ENCODE data around the gene GNL3L.

Gene GNL3L

DNA sequence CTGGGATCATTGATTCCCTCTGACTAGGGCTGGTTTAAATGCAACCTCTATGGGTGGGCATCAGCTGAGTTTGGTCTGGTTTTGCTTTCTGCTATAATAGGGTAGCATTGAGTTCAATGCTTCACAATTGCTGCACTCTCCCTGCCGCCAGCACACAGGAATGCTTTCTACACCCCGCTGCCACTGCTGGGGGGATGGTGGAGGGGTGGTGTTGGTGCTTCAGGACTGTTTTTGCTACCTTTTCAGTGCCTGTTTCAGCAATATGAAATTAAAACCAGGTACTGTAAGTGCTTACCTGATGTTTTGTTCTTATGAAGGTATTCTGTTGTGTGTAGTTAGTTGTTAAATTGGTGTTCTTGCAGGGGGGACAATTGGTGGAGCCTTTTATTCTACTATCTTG, 67.7 kb downstream of the GNL3L start:
- Histone ChIP-seq H3K27me3 (ENCODE audit: control insufficient read depth, low read length) (no peaks in the 10 kb centered on the region), H3K36me3 (ENCODE audit: control insufficient read depth, low read length) (no peaks in the 10 kb centered on the region), H4K20me1 (ENCODE audit: control insufficient read depth, insufficient read depth, low read depth, low read length) (no peaks in the 10 kb centered on the region), H3K9me3 (ENCODE audit: control insufficient read depth, insufficient read depth, low read length) (no peaks in the 10 kb centered on the region), H3K9me2 (replicated peaks; ENCODE audit: control insufficient read depth, low read length) (no peaks in the 10 kb centered on the region), H3K4me3 (ENCODE audit: low read length) (no peak overlapping the region), H3K4me2 (ENCODE audit: low read length) (no peak overlapping the region), H3K27ac (ENCODE audit: low read depth, low read length) (no peak overlapping the region), H3K79me2 (ENCODE audit: control insufficient read depth, low read length) (no peaks in the 10 kb centered on the region), H3F3A (ENCODE audit: control insufficient read depth, insufficient read depth) (no peaks in the 10 kb centered on the region), H3K4me1 (ENCODE audit: control insufficient read depth, low read length) (no peaks in the 10 kb centered on the region)
- TF ChIP-seq, protein P1, sequence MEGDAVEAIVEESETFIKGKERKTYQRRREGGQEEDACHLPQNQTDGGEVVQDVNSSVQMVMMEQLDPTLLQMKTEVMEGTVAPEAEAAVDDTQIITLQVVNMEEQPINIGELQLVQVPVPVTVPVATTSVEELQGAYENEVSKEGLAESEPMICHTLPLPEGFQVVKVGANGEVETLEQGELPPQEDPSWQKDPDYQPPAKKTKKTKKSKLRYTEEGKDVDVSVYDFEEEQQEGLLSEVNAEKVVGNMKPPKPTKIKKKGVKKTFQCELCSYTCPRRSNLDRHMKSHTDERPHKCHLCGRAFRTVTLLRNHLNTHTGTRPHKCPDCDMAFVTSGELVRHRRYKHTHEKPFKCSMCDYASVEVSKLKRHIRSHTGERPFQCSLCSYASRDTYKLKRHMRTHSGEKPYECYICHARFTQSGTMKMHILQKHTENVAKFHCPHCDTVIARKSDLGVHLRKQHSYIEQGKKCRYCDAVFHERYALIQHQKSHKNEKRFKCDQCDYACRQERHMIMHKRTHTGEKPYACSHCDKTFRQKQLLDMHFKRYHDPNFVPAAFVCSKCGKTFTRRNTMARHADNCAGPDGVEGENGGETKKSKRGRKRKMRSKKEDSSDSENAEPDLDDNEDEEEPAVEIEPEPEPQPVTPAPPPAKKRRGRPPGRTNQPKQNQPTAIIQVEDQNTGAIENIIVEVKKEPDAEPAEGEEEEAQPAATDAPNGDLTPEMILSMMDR (IDR thresholded peaks at IDR 0.05; ENCODE audit: low read depth, low read length, poor library complexity, severe bottlenecking): no peak
- no peak for TF ChIP-seq EZH2phosphoT487 (IDR thresholded peaks at IDR 0.05; ENCODE audit: borderline replicate concordance, low read length)

DNA sequence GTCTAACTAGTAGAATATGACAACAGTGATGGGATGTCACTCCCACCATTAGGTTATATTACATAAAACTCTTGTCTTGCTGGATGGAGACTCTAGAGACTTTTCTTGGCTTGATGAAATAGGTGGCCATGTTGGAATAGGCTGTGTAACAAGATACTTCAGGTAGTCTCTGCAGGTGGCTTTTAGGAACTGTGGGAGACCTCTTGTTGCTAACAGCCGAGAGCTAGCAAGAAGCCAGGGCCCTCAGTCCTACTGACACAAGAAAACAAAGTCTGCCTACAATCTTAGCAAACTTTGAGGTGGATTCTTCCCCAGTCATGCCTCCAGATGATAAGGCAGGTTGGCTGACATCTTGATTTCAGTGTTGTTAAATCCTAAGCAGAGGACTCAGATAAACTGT, 72.5 kb downstream of the GNL3L start:
- no peaks in the 10 kb centered on the region for H3K36me3 ChIP-seq (ENCODE audit: control insufficient read depth, low read length)
- no peaks in the 10 kb centered on the region for H3K9me3 ChIP-seq (ENCODE audit: control insufficient read depth, insufficient read depth, low read length)
- H3K79me2 ChIP-seq (ENCODE audit: control insufficient read depth, low read length): no peaks in the 10 kb centered on the region
- H3K27ac ChIP-seq (ENCODE audit: low read depth, low read length): no peak overlapping the region
- no peaks in the 10 kb centered on the region for H3F3A ChIP-seq (ENCODE audit: control insufficient read depth, insufficient read depth)
- no peak overlapping the region for H3K4me3 ChIP-seq (ENCODE audit: low read length)
- H3K4me2 ChIP-seq (ENCODE audit: low read length): no peak overlapping the region
- H4K20me1 ChIP-seq (ENCODE audit: control insufficient read depth, insufficient read depth, low read depth, low read length): no peaks in the 10 kb centered on the region
- TF ChIP-seq EZH2phosphoT487 (IDR thresholded peaks at IDR 0.05; ENCODE audit: borderline replicate concordance, low read length): no peak
- TF ChIP-seq, protein P1 (IDR thresholded peaks at IDR 0.05; ENCODE audit: low read depth, low read length, poor library complexity, severe bottlenecking): no peak
- no peaks in the 10 kb centered on the region for H3K27me3 ChIP-seq (ENCODE audit: control insufficient read depth, low read length)
- H3K9me2 ChIP-seq (replicated peaks; ENCODE audit: control insufficient read depth, low read length): no peaks in the 10 kb centered on the region
- H3K4me1 ChIP-seq (ENCODE audit: control insufficient read depth, low read length): no peaks in the 10 kb centered on the region
